Measurements from ENCODE around the gene PRKAG2.
"Not testable (repeated sequence)": the region's sequence is repeated elsewhere in the genome, so short reads cannot be mapped to it uniquely, and the experiment has no call there.

The PRKAG2 gene

DNA sequence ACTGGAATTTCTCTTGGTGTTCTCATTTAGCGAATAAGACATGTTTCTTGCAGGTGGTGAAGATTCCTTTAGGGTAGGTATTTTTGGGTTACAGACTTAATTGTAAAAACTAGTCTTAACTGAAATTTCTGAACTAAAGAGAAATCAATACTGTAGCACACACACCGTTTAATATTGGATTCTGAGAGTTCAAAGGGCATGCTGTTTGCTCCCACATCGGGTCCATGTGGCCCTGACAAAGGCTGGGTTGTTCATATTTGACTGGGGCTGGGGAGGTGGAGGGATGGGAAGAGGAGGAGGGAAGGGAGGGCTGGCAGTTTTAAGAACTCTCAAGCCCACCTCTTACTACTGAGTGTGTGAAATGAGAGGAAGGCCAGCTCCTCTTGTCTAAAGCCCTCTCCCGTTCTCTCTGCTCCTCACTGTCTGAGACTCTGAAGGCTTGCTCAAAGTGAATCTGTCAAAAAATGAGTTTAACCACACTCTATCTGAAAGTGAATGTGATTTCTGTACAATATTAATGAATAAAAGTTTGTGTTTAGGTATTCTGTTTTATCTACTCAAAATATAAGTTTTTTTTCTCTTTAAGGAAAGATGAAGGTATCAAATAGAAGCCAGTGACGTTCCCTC, 317.2 kb downstream of the PRKAG2 start:
- no peak for DNase-seq

DNA sequence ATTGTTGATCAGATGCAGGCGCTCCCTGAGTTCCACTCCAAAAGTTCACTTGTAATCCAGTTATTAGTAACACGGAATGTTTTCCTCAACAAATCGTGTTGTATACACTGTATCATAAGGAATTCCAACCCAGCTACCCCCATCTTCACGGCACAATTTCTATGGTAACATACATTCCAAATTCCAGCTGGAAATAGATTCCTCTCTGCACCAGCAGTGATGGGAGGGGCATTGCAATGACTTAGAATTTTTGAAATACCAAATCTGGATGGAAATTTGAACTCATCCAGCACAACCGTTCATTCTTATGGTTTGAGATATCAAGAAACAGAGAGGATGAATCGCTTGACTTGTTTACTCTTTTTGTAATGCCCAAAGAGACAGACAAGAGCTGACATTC, 318.3 kb downstream of the PRKAG2 start:
- DNase-seq, result no peak

DNA sequence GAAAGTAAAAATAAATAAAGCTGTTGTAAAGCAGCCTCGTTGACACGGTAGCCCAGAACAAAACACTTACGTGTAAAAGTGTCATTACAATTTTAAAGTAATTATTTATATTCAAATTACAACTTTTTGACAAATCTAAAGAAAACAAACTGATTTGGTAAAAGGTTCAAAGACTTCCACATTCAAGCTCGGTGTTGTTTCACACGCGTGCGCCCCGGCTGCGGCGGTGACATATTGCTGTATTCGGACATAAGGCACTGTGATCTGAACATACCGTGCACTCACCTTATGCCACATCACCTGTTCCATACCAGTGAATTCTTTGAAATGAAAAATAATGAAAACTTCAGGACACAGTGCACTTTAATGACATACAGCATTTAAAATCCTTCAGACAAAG, 320.3 kb downstream of the PRKAG2 start:
- DNase-seq, result no peak

DNA sequence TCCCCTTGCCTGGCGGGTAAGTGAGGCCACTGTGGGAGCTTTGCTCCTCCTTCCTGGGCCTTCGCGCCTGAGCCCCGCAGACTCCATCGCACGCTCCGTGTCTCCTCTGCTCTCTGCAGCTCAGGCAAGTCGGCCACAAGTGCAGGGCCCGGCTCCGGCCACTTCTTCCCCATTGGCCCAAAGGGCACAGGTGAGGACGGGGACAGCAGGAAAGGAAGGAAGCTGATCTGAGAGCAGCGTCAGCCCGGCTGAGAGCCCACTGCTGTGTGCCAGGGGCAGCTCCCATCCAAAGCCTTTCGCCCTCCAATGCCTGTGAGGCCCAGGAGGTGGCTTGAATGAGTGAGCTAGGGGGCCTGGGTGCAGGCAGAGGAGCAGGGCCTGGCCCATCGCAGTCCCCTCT, 323.6 kb downstream of the PRKAG2 start:
- DNase-seq, result no peak

DNA sequence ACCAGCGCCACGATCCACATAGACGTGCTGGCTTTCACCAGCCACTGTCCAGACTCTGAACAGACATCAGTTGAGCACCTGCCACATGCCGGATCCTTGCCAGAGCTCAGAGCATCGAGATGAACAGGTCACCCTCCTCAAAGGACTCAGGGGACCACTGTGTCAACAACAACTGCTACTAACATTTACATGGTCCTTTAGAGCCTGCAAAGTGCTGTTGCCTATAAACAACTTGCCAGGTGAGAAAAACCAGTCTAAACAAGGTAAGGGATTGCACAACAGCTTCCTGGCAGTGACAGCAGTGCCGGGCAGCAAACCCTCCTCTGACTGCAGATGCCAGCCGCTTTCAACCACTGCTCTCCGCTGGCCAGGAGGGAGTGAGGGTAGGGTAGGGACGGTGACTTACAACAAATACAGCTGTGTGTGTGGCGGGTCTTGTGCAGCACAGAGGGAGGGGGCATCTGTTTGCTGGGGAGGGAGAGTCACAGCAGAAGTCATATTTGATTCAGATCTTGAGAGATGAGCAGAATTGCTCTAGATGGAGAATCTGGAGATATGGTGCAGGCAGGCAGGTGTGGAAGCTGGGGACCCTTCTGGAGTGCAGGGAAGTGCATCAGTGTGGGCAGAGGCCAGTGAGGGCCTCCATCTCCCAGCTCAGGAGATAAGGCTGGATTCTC, 324.4 kb downstream of the PRKAG2 start:
- no peak for DNase-seq

DNA sequence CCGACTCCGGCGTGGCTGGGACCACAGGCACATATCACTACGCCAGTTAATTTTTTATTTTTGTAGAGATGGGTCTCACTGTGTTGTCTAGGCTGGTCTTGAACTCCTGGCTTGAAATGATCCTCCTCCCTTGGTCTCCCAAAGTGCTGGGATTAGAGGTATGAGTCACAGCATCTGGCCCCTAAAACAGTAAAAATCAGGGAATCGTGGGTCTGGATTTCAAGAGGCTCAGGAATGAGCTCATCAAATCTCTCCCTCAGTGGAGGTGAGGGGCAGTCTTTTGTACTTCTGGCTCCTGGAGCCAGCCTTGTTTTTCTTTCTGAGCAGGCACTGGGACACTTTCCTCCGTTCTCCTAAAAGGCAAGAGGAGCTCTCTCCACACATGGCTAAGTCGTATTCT, 325.1 kb downstream of the PRKAG2 start:
- DNase-seq, result no peak

DNA sequence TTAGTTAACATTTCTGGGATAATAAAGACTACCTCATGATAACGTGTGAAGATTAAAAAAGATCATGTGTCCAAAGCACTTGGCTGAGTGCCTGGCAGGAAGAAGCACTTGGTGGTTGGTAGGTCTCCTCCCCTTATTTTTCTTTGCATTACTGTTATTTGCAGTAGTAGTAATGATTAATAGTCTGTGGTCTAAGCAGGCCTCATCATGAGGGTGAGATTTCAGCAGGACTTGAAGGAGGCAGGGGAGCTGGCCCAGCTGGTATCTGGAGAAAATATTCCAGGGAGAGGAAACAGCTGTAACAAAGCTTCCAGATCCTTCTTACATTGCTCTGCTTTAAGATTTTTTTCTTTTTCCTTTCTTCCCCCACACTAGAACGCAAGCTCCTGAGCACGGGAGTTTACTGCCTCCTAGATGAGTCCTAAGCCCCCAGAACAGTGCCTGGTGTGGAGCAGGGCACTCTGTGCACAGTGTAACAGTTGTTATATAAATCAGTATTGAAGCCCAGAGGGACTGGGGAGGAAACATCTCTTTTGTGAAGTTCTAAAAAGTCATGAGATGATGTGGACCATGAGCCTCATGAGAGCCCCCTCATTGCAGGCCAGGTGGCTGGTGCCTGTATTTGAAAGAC, 326.1 kb downstream of the PRKAG2 start:
- no peak for DNase-seq

DNA sequence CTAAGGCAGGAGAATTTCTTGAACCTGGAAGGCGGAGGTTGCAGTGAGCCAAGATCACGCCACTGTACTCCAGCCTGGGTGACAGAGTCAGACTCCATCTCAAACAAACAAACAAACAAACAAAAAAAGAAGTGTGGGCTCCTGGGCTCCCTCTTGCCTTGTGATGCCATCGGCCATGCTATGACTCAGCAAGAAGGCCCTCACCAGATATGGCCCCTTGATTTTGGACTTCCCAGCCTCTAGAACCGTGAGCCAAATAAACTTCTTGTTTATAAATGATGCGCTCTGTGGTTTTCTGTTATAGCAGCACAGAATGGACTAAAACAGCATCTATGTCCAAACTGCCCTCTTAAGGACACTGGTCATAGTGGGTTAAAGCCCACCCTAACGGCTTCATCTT, 327.3 kb downstream of the PRKAG2 start:
- no peak for DNase-seq

DNA sequence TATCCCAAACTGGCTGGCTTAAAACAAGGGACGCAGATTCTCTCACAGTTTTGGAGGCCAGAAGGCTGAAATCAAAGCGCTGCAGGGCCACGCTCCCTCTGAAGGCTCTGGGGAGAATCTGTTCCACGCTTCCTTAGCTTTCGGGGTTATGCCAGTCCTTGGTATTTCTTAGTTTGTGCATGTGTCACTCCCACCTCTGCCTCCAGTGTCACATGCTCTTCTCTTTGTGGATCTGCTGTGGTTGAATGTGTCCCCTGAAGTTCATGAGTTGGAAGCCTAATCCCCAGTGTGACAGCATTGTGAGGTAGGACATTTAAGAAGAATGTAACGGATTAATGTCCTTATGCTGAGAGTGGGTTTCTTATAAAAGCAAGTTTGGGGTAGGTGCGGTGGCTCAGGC, 327.8 kb downstream of the PRKAG2 start:
- no peak for DNase-seq

DNA sequence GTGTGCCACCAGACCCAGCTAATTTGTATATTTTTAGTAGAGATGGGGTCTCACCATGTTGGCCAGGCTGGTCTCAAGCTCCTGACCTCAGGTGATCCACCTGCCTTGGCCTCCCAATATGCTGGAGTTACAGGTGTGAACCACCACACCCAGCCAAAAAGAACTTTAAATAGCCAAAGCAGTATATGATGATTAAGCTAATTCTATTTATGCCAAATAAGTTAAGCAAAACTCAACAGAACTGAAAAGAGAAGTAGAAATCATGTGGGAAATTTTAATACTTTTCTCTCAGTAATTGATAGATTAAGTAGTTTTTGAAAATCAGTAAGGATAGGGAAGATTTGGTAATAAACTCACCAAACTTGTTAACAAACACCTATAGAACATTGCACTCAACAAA, 332.7 kb downstream of the PRKAG2 start:
- DNase-seq, result no peak

DNA sequence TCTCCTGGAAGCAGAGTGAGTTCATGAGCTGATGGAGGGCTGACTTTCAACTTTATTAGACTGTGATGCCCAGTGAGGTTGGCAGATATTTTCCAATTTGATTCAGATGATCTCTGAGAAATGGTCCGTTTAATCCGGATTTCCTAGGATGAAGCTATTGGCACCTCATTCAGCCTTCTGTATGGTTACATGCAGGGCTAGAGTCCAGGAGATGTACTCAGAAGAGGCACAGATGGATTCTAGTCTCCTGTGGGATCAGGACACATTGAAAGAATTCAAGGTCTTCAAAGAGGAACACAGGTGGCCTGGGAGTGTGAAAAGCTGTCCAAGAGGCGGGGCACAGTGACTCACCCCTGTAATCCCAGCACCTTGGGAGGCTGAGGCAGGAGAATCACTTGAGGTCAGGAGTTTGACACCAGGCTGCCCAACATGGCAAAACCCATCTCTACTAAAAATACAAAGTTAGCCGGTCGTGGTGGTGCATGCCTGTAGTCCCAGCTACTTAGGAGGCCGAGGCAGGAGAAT, 334.2 kb downstream of the PRKAG2 start:
- no peak for DNase-seq

DNA sequence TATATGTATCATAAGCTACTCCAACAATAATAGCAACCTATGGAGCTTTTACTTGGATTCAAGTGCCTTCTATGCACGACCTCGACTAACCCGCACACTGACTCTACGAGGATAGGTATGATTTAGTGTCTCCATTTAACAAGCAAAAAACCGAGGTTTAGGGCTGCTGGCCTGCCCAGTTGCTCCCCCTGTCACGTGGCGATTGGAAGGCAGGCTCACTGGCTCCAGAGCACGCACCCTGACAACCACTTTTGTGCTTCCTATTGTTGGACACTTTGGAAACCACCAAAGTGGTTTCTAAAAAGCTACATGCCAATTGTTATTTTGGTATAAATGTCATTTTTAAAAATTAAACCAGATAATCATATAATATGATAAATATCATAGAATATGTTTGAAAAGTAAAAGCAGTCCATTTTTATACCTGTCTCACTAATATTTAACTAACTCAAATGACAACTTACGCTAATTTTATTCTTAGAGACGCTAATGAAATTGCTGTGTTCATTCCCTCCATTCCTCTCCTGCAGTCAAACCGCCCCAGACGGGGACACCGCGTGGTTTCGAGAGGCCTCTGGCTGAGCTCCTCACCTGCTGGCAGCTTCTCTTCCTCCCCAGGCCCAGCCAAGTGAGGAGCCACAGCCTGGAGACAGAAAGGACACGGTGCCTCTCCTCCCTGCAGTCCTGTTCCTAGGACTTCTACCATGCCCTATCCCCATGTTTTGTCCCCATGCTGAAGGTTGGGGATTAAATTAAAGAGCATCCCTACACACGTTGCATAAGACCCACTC, 335.0 kb downstream of the PRKAG2 start:
- no peak for DNase-seq

DNA sequence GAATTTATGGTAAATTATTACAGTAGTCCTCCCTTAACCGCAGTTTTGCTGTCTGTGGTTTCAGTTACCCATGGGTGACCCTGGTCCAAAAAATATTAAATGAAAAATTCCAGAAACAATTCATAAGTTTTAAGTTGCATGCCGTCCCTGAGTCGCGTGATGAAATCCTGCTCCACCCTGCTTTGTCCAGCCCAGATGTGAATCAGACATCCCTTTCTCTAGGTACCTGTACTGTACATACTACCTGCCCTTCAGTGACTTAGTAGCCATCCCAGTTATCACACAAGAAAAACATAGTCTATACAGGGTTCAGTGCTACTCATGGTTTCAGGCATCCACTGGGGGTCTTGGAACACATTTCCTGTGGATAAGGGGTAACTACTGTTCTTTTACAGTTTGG, 336.8 kb downstream of the PRKAG2 start:
- DNase-seq, result no peak

DNA sequence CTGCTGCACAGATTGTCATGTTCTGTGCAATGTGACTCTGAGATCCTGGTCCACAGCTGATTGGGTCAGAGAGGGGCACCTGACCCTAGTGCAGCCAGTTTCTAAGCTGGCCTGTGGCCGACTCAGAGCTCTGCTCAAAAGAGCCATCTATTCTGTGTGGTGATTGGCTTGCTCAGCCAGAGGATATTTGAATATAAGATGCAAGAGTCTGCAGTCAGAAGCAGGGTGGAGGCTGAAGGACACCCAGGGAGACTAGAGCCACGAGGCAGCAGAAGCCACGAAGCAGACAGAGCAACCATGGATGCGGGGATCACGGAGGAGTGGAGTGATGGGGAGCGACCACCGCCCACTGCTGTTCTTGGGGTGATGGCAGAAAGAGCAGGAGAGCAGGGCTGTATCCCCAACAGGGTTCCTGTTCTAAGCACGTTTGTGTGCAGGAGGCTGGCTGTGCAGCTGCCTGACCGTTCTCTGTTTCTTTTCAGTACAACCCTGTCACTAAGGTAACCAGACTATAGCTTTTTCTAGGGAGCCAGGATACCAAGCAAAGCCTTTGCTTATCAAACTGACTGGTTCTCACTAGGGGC, 337.7 kb downstream of the PRKAG2 start:
- DNase-seq, result no peak

DNA sequence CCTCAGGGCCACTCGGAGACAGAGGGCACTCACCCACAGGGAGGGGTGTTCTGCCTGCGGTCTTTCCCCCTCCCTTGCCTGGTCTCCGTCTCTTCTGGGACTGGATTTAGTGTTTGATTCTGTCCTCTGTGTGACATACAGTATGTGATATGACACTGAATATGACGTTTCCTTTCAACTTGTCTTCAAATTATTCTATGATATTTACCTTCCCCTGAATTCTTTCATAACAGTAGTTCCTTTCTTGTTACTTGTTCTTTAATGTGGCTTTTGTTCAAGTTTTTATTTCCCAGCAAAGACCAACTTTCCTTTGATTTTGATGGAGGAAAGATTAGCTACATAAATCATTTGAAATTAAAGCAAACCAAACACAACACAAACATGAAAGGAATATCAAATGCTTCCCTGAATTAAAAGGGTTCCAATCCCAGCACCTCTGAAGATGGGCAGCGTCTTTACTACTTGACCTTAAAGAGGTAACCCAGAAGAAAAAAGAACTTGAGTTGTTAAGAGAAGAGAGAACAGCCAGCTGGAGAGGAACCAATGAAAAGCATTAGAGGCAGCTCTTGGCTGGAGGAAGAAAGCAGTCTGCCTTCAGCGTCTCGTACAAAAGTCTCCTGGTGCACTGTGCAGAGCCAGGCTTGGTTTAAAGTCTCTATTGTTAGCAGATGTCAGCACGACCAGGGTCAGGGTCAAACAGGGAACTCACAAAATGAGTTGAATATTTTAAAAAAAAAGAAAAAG, 338.9 kb downstream of the PRKAG2 start:
- DNase-seq, result no peak

DNA sequence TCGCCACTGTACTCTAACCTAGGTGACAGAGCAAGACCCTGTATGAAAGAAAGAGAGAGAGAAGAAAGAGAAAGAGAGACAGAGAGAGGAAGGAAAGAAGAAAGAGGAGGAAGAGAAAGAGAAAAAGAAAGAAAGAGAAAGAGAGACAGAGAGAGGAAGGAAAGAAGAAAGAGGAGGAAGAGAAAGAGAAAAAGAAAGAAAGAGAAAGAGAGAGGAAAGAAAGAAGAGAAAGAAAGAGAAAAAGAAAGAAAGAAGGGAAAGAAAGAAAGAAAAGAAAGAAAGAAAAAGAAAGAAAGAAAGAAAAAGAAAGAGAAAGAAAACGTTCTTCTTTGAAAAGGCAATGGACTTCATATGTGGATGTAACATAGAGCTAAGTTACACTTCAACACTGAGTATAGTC, 340.7 kb downstream of the PRKAG2 start:
- not testable (repeated sequence) for DNase-seq

DNA sequence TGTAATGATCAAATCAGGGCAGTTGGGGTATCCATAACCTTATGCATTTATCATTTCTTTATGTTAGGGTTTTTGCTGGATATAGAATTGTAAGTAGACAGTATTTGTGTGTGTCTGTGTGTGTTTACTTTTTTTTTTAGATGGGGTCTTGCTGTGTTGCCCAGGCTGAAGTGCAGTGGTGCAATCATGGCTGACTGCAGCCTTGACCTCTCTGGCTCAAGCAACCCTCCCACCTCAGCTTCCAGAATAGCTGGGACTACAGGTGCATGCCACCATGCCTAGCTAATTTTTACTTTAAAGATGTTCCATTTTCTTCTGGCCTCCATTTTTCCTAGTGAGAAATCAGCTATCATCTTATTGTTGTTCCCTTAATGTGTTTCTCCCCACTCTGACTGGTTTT, 347.1 kb downstream of the PRKAG2 start:
- no peak for DNase-seq

DNA sequence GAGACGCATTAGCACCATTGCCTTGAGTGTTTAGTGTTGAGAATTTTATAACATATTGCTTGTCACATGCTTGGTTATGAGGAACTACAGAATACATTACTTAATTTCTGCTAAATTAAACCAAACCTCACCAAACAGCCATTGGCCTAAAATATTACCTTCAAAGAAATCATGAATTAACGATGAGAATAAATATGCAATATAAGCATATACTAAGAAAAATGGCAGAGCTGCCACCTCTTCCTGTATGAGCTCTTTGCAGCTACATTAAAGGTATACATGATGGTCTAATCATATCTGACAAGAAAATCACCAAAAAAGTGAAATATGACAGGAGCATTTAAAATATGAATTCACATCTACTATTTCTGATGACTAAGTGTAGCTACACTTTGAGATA, 352.1 kb downstream of the PRKAG2 start:
- DNase-seq, result no peak

DNA sequence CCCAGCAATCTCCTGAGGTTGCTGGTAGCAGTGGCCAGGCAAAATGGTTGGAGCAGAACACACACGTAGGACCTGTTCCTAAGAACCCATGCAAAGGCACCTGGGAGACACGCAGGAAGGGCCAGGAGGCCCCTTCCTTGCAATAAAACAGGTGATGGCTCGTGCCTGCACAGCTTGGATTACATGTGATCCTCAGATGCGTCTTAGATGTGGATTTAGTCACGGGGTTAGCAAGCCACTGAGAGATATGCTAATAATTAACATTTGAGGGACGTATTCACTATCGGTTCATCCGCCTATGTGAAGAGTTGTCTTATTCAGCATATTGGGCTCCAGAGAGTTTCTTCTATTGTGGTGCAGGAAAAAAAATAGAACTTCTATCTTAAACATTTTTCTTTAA, 352.6 kb downstream of the PRKAG2 start:
- DNase-seq, result no peak

DNA sequence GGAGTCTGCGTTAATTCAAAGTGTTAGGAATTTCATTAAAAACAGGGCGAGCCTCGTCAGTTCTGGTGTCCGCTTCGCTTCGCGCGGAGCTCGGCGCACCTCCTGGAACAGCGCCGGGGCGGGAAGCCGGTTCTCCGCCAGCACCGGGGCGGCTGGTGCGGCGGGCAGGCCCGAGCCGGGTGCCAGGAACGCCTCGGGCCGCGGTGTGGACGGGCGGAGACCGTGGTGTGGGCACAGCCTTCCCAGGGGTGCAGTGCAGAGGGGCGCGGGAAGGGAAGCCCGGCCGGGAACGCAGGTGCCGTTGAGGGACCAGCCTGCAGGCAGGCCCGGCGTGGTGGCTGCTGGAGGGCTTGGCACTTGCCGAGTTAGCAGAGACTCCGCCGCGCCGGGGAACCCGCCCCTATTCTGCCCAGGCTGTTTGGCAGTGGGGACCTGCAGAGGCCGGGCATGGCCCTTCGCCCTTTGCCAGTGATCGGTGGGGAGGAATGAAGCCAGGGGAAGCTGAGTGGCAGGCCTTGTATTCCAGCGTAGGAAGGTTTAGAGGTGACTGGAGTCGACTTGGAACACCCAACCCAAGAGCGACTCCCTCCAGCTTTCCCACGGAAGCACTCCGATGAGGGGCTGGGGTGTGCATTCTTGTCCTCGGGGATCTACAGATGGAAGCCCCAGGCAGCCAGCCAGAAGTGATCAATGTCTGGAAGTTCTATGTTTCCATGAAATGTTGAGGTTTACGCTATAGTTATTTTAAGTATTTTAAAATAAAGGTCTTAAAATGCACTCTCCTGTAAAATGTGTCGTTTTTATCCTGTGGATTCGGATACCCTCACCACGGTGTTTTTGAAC, 356.3 kb downstream of the PRKAG2 start:
- no peak for DNase-seq

DNA sequence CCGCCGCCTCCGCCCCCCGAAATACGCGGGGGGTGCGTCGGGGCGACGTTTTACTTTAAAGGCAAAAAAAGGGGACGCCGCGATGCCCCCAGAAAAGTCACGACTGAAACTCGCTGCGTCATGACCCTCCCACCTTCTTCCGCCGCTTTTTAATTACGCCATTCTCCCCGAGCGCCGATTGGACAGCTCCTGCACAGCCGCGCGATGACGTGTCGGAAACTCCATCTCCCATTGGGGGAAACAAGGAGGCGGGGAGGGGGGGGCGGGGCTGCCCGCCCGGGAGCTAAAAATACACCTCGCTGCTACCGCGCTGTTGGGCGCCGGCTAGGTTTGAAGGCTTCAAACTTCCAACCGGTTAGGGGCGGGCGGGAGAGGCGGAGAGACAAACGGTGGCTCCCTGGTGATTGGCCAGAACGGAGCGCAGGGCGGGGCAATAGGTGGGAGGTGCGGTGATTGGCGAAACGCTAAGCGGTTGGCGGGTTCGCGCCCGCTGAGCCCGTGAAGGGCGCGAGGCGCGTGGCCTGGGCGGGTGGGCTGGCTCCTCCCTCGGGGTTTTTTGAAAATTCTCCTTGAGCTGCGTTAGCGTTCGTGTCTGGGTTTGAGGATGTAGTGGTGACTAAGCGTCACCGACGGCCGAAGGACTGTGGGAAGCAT, 357.0 kb downstream of the PRKAG2 start, which contains the start of gene RHEB:
Gene RHEB (minus strand): TSS at position 131 of the 654 bp plus-strand sequence. CDS start 384 bp downstream, outside the sequence.
- DNase-seq, result peak; percentile 91

All from KG1 (cell line).